ENCODE measurements around the gene RAB40C.

Gene RAB40C, protein sequence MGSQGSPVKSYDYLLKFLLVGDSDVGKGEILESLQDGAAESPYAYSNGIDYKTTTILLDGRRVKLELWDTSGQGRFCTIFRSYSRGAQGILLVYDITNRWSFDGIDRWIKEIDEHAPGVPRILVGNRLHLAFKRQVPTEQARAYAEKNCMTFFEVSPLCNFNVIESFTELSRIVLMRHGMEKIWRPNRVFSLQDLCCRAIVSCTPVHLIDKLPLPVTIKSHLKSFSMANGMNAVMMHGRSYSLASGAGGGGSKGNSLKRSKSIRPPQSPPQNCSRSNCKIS

DNA sequence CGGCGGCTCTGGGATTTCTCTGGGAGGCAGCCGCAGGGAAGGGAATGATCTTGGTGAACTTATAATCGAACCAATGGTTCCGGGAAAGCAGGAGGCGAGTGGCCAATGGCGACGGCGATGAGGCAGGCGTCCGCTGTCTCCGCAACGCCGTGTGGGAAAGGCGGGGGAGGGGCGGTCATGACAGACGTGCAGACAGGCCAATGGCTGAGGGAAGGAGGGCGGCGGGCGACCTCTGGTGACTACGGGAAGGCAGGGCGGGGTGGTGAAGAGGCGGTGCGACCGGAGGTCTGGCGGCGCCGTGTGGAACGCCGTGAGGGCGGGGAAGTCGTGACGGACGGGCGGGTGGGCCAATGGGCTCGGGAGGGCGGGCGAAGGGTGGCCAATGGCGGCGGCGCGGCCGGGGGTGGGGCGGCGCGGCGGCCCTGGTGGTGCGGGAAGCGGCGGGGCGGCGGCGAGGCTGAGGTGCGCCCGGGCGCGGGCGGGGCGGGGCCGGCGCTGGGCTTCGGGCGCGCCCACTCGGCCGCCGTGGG lies at the start of gene RAB40C:
Gene RAB40C, plus strand, starts transcription at position 409 of the 530 bp plus-strand sequence. CDS start 226 bp downstream, outside the sequence.
- peak; percentile 98 for DNase-seq (ENCODE audit: low read depth)

DNA sequence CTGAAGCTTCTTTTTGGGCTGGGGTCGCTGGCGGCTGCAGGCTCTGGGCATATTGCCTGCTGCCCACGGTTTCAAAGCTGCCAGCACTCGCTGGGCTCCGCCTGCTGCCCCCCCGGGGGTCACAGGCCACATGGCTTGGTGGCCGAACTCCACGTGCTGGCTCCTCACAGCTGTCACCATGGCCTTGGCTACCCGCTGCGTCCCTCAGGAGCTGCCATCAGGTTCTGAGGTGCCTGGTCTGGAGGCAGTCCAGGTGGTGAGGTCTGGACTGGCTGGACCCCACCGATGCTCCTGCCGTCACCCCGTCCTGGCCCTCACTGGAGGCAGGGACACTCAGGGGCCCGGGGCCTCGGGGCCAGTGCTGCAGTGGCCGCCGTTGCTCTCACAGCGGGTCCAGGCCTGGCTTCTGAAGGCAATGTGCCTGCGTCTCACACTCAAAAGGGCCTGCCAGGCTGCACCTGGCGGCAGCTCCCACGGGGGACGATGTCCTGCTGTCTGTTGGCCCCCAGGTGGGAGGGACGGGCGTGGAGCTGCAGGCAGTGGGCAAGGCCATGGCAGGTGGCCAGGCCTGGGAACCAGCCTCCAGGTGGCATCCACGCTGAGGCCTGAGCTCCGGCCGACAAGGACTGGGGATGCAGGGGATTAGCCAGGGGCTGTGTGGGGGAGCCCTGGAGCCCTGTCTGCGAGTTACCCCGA lies 49.1 kb upstream of the RAB40C start:
- no peak for DNase-seq (ENCODE audit: low read depth)

GRCh38 chr16:543301-544164 lies 46.3 kb upstream of the RAB40C start:
- no peak for DNase-seq (ENCODE audit: low read depth)

DNA sequence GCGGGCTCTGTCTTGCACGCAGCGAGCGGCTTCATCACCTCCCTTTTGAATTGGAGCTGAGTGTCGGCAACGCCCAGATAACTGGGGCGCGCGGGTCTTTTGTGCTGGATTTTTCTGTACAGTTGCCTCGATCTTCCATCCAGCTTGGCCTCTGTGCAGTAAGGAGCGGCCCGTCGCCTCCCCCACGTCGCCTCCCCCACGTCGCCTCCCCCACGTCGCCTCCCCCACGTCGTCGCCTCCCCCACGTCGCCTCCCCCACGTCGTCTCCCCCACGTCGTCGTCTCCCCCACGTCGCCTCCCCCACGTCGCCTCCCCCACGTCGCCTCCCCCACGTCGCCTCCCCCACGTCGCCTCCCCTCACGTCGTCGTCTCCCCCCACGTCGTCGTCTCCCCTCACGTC lies 45.3 kb upstream of the RAB40C start:
- DNase-seq (ENCODE audit: low read depth), result no peak

- DNase-seq (ENCODE audit: low read depth), result peak; percentile 50
Observed at GRCh38 chr16:546909-547770, 42.7 kb upstream of the RAB40C start.

- no peak for DNase-seq (ENCODE audit: low read depth)
Observed at GRCh38 chr16:548586-548985, 41.3 kb upstream of the RAB40C start.

DNA sequence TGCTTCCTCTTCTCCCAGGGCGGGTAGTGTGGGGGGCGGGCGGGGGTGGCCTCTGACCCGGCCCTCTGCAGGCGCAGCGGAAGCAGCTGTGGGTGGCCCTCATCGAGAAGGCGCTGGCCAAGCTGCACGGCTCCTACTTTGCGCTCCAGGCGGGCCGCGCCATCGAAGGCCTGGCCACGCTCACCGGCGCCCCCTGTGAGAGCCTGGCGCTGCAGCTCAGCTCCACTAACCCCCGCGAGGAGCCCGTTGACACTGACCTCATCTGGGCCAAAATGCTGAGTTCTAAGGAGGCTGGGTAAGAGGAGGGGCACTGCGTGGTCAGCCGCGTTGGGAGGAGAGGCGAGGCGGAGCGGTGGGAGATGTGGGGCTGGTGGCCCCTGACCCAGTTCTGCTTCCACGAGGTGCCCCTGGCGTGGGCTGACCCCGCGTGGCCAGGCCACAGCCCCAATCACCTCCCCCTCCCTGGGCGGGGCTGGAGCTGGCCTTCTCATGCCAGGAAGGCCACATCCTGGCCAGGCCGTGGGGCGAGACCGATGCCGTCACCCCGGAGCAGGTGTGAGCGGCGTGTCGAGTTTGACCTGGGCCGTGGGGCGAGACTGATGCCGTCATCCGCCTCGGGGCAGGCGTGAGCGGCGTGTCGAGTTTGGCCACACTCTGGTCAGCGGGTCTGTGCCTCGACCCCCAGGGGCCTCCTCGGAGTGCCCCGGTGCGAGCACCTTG lies 40.2 kb upstream of the RAB40C start:
- no peak for DNase-seq (ENCODE audit: low read depth)

DNA sequence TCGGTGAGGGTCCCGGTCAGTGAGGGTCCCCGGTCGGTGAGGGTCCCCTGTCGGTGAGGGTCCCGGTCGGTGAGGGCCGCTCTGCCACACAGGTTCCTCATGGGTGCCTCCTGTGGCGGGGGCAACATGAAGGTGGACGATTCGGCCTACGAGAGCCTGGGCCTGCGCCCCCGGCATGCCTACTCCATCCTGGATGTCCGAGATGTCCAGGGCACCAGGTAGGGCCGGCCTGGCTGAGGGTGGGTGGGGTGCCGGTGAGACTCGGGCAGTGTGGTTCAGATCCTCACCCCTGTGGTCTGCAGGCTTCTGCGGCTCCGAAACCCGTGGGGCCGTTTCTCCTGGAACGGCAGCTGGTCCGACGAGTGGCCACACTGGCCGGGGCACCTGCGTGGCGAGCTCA lies 38.7 kb upstream of the RAB40C start:
- DNase-seq (ENCODE audit: low read depth), result no peak

DNA sequence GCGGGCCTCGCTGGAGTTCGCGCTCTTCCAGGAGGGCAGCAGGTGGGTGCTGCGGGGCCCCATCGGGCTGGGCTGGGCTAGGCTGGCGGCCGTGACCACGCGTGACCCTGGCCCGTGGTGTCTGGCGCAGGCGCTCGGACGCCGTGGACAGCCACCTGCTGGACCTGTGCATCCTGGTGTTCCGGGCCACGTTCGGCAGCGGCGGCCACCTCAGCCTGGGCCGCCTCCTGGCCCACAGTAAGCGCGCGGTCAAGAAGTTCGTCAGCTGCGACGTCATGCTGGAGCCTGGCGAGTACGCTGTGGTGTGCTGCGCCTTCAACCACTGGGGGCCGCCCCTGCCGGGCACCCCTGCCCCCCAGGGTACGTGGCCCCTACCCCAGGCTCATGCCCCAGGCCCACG lies 37.7 kb upstream of the RAB40C start:
- DNase-seq (ENCODE audit: low read depth), result no peak

DNA sequence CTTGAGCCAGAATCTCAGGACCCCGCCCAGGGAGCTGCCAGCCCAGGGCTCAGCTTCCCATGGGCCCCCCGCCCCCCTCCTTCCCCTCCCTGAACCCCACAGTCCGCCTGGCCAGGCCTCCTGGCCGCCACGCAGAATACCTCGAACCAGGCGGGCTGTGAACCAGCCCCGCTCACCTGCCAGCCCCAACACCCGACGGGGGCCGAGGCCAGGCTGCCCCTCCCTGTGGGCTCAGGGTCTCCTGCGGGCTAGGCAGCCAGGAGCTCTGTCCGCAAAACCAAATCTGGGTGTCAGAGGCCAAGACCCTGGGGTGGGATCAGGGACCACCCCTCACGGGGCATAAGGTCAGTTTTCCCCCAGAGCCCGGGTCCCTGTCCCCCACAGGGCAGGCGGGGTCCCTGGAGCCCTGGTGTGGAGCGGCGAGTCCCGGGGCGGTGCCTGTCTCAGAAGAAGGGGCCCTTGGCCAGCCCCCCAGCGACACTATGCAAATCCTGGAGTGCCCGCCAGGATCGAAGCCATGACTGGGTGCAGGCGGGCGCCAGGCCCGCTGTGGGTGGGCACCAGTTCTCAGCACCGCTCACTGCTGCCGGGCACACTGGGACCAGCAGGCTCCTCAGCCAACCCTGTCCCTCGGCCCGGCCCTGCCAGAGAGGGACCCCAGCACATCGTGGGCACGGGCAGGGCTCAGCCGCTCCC lies 36.1 kb upstream of the RAB40C start:
- DNase-seq (ENCODE audit: low read depth), result no peak

DNA sequence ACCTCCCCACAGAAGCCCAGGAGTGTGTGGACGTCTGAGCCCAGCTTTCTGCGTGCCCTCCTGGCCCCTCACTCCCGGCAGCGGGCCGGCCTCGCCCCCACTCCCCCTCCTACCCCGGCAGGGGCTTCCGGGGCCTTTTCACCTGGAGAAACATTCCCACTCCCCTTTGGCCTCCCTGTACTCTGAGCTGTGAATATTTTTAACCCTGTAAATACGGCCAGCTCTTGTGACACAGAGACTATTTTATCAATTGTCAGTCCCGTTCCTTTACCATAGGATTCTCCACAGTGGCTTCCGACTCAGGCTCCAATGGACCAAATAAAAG lies 35.6 kb upstream of the RAB40C start:
- no peak for DNase-seq (ENCODE audit: low read depth)

DNA sequence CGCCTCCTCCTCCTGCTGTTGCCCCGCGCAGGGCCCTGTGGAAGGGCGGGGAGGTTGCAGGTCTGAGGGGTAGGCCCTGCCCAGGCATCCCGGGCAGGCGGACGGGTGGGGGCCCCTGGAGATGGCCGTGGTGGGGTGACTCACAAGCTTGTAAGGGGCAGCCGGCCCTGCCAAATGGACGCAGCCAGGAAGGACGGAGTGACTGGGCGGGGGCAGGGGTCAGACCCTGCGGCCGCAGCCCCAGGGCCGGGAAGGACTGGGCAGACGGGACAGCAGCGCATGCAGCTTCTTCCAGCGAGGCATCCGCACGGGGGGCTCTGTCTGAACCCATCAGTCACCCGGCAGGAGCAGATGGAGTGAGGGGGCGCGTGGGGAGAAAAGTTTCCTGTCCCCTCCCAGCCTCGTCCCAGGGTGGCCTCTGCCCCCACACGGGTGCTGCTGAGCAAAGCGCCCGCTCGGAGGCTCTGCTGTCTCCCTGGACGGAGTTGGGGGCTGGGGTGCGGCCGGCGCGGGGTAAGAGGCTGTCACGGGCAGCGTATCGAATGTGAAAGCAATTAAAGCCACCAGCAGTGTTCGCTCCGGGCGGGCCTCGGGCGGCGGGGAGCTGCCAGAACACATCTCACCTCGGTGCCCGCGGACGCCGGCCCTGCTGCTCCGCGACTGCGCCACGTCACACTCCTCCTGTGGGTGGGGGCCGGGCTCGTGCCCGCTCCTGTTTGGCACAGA lies 35.1 kb upstream of the RAB40C start:
- peak; percentile 90 for DNase-seq (ENCODE audit: low read depth)

GRCh38 chr16:555528-556473 lies 34.1 kb upstream of the RAB40C start:
- no peak for DNase-seq (ENCODE audit: low read depth)

GRCh38 chr16:556474-557173 lies 33.2 kb upstream of the RAB40C start:
- no peak for DNase-seq (ENCODE audit: low read depth)

DNA sequence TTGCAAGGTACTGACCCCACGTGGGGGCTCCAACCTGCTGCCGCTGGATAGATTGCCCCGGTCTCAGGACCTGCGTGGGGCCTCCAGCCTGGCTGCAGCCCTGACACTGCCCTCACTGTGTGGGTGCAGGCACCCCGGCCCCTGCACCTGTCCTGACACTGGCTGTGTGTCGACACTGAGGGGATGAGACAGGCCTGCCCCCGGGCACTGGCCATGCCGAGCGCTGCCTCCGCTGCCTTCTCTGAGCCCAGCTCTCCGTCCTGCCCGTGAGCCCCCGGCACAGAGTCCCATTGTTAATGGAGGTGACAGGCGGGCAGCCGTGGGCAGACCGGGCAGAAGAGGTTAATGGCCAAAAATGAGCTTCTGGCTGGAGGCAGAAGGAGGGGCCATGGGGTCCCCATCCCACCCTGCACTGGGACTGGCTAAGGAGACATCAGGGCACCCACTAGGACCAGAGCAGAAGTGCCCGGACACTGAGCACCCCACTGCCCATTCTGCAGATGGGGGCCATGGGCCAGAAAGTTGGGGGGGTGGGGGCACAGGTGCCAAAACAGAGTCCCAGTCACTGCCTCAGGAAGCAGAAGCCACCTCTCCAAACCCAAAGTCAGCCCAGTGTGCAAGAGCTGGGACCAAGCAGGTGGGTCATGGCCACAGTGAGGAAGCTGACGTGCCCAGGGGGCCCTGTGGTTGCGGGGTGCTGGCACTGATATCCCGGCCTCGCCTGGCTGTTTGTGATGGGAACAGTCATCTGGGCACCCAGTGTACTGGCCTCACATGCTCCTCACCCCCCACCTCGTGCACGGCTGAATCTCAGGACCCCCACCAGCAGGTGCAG lies 32.2 kb upstream of the RAB40C start:
- no peak for DNase-seq (ENCODE audit: low read depth)

GRCh38 chr16:558298-559020 lies 31.4 kb upstream of the RAB40C start:
- DNase-seq (ENCODE audit: low read depth), result no peak
